Mesothelial cell of epicardium (in vitro differentiated cells): Measurements from ENCODE around the gene IFI16. TPM values are rescaled to one million over a fixed set of nuclear protein-coding genes. Genes with fewer than 3 reads are reported as not detected.
"Not testable (repeated sequence)": the region's sequence is repeated elsewhere in the genome, so short reads cannot be mapped to it uniquely, and the experiment has no call there.

Experiments used
- DNase-seq, 2 experiments: peaks; one replicate each; pipeline ENCODE4 v3.0.0; 2021; ENCODE audit warnings: low spot score in 2 of 2; ENCODE audit not compliant: unreplicated experiment in 2 of 2
- H3K27ac Mint-ChIP-seq: 2 replicates; pipeline ENCODE4 v1.8.0; 2021; ENCODE audit warnings: mixed read lengths
- H3K27me3 Mint-ChIP-seq: 2 replicates; pipeline ENCODE4 v1.8.0; 2021; ENCODE audit warnings: low read depth, mixed read lengths
- H3K36me3 Mint-ChIP-seq: 2 replicates; pipeline ENCODE4 v1.8.0; 2021; ENCODE audit warnings: mixed read lengths
- H3K4me1 Mint-ChIP-seq: 2 replicates; pipeline ENCODE4 v1.8.0; 2021; ENCODE audit warnings: mixed read lengths
- H3K4me3 Mint-ChIP-seq: 2 replicates; pipeline ENCODE4 v1.8.0; 2021; ENCODE audit warnings: mild to moderate bottlenecking, moderate library complexity, mixed read lengths
- H3K9me3 Mint-ChIP-seq: 2 replicates; pipeline ENCODE4 v1.8.0; 2021; ENCODE audit warnings: mixed read lengths
- CTCF ChIP-seq: fragments of 200-600 bp; sonication (generic); IDR thresholded peaks from one replicate; pipeline ENCODE4 v1.5.0; 2021; ENCODE audit warnings: antibody characterized with exemption; ENCODE audit not compliant: unreplicated experiment
- total RNA-seq: library from RNA; stranded (reverse); gene quantifications from 3 replicates; pipeline ENCODE4 v1.2.1, GENCODE V29; 2021

IFI16 gene
- total RNA-seq, 1 donor from 2014 or later = 87.3 TPM

- H3K27ac Mint-ChIP-seq = peak overlapping the region; percentile 97
- no peak for DNase-seq
- no peak for TF ChIP-seq CTCF
- no peaks in the 10 kb centered on the region for H3K27me3 Mint-ChIP-seq
- peak overlapping the region; percentile 79 for H3K4me3 Mint-ChIP-seq
- H3K9me3 Mint-ChIP-seq = no peaks in the 10 kb centered on the region
- H3K36me3 Mint-ChIP-seq = no peaks in the 10 kb centered on the region
- peaks cover 27% of the 10 kb centered on the region for H3K4me1 Mint-ChIP-seq
These were observed 9.7 kb upstream of the IFI16 start for GRCh38 chr1:159000070-159000409.

GRCh38 chr1:159000625-159001024 lies 9.1 kb upstream of the IFI16 start:
- Mint-ChIP-seq H3K27ac (peak overlapping the region; percentile 97), H3K4me3 (peak overlapping the region; percentile 79), H3K4me1 (peaks cover 32% of the 10 kb centered on the region), H3K9me3 (no peaks in the 10 kb centered on the region), H3K36me3 (no peaks in the 10 kb centered on the region), H3K27me3 (no peaks in the 10 kb centered on the region)
- no peak for TF ChIP-seq CTCF
- DNase-seq = peak in 1 of 2 experiments; percentile 48

GRCh38 chr1:159005161-159005560 lies 4.5 kb upstream of the IFI16 start:
- Mint-ChIP-seq H3K4me3 (no peak overlapping the region), H3K36me3 (no peaks in the 10 kb centered on the region)

GRCh38 chr1:159005676-159006075 lies 4.0 kb upstream of the IFI16 start:
- H3K4me1 Mint-ChIP-seq = peaks cover 48% of the 10 kb centered on the region
- no peak for DNase-seq
- no peaks in the 10 kb centered on the region for H3K9me3 Mint-ChIP-seq
- H3K27me3 Mint-ChIP-seq = no peaks in the 10 kb centered on the region
- no peak for TF ChIP-seq CTCF
- peak overlapping the region; percentile 86 for H3K27ac Mint-ChIP-seq
- H3K36me3 Mint-ChIP-seq = no peaks in the 10 kb centered on the region
- peak overlapping the region; percentile 37 for H3K4me3 Mint-ChIP-seq

More at GRCh38 chr1:159005161-159005560, 4.5 kb upstream of the IFI16 start:
- TF ChIP-seq CTCF = no peak
- Mint-ChIP-seq H3K27me3 (no peaks in the 10 kb centered on the region), H3K9me3 (no peaks in the 10 kb centered on the region), H3K27ac (peak overlapping the region; percentile 86), H3K4me1 (peaks cover 46% of the 10 kb centered on the region)
- no peak for DNase-seq

GRCh38 chr1:159006210-159006807 lies 3.4 kb upstream of the IFI16 start:
- not testable (repeated sequence) for H3K27me3 Mint-ChIP-seq, H3K36me3 Mint-ChIP-seq, DNase-seq, H3K9me3 Mint-ChIP-seq
- H3K27ac Mint-ChIP-seq = peak overlapping the region; percentile 86
- peaks cover 47% of the 10 kb centered on the region for H3K4me1 Mint-ChIP-seq
- H3K4me3 Mint-ChIP-seq = peak overlapping the region; percentile 37

GRCh38 chr1:159007726-159008125 lies 2.0 kb upstream of the IFI16 start:
- no peak for DNase-seq
- no peak for TF ChIP-seq CTCF
- Mint-ChIP-seq H3K27ac (no peak overlapping the region), H3K4me1 (peaks cover 56% of the 10 kb centered on the region), H3K27me3 (no peaks in the 10 kb centered on the region), H3K36me3 (peaks cover 2% of the 10 kb centered on the region), H3K4me3 (no peak overlapping the region), H3K9me3 (no peaks in the 10 kb centered on the region)
